K562 (cell line): Measurements from ENCODE around the gene RBM22. TPM values are rescaled to one million over a fixed set of nuclear protein-coding genes. Genes with fewer than 3 reads are reported as not detected.
A peak's percentile ranks its signal among the peaks of the same experiment; 100 is the strongest.

Experiments used
- CHD4 ChIP-seq: fragments of 200-600 bp; sonication (generic); IDR thresholded peaks from 3 replicates; pipeline ENCODE4 v1.6.1; 2012; ENCODE audit warnings: low read depth, mild to moderate bottlenecking, mixed read lengths, low read length, inconsistent platforms; ENCODE audit not compliant: insufficient read depth, insufficient replicate concordance, poor library complexity, severe bottlenecking
- CREBBP ChIP-seq: IDR thresholded peaks from one replicate; pipeline ENCODE4 v1.6.1; 2012; ENCODE audit warnings: low read depth, mild to moderate bottlenecking, control low read depth, inconsistent platforms, low read length
- KDM1A ChIP-seq, 2 experiments: fragments of 450-650 bp; IDR thresholded peaks; 2 replicates each; pipeline ENCODE4 v1.6.1; 2016; ENCODE audit warnings: mild to moderate bottlenecking in 2 of 2
- MAFG ChIP-seq: fragments of 450-650 bp; conservative IDR thresholded peaks from 2 replicates; pipeline ENCODE4 v1.6.1; 2016; ENCODE audit warnings: missing genetic modification characterization, missing compliant biosample characterization
- MBD2 ChIP-seq: sonication (generic); IDR thresholded peaks from 2 replicates; pipeline ENCODE4 v1.6.1; 2016; ENCODE audit warnings: low read depth, borderline replicate concordance
- PATZ1 ChIP-seq: fragments of 250-450 bp; sonication (Bioruptor Pico); IDR thresholded peaks from 2 replicates; pipeline ENCODE4 v1.5.0; 2020; ENCODE audit warnings: mild to moderate bottlenecking, borderline replicate concordance
- PHF8 ChIP-seq: fragments of 200-600 bp; sonication (generic); IDR thresholded peaks from 2 replicates; pipeline ENCODE4 v1.6.1; 2012; ENCODE audit warnings: mixed run types, mild to moderate bottlenecking, inconsistent platforms, low read length, moderate library complexity, borderline replicate concordance
- PYGO2 ChIP-seq: fragments of 450-650 bp; IDR thresholded peaks from 2 replicates; pipeline ENCODE4 v1.6.1; 2016; ENCODE audit warnings: mild to moderate bottlenecking, missing genetic modification characterization, moderate library complexity, missing compliant biosample characterization
- RFX1 ChIP-seq: fragments of 450-650 bp; IDR thresholded peaks from 2 replicates; pipeline ENCODE4 v1.6.1; 2016; ENCODE audit warnings: mild to moderate bottlenecking, moderate library complexity
- SMC3 ChIP-seq: conservative IDR thresholded peaks from 2 replicates; pipeline ENCODE4 v1.6.1; 2011; ENCODE audit warnings: low read depth, low read length, improper control_type of control experiment; ENCODE audit not compliant: insufficient read depth
- SUPT5H ChIP-seq: fragments of 450-650 bp; IDR thresholded peaks from 2 replicates; pipeline ENCODE4 v1.6.1; 2016
- XRCC5 ChIP-seq: fragments of 200-400 bp; formaldehyde crosslinking; IDR thresholded peaks from 2 replicates; pipeline ENCODE4 v1.6.1; 2017; ENCODE audit warnings: low read depth, mild to moderate bottlenecking, low read length
- ZBTB43 ChIP-seq: sonication (generic); formaldehyde crosslinking; IDR thresholded peaks from 2 replicates; pipeline ENCODE4 v1.8.0; 2023; ENCODE audit warnings: mild to moderate bottlenecking, missing genetic modification reagents
- ZBTB7A ChIP-seq: IDR thresholded peaks from 2 replicates; pipeline ENCODE4 v1.6.1; 2011; ENCODE audit warnings: low read depth, mild to moderate bottlenecking, low read length, moderate library complexity, borderline replicate concordance; ENCODE audit not compliant: control insufficient read depth
- ZNF134 ChIP-seq: fragments of 250-450 bp; sonication (Bioruptor Pico); conservative IDR thresholded peaks from 2 replicates; pipeline ENCODE4 v1.4.0; 2020
- ZNF785 ChIP-seq: fragments of 250-450 bp; sonication (Bioruptor Pico); IDR thresholded peaks from 2 replicates; pipeline ENCODE4 v1.4.0; 2020; ENCODE audit warnings: mild to moderate bottlenecking
- polyA plus RNA-seq, 8 experiments: library from polyadenylated mRNA; depleted of rRNA in 4 of 8; stranded (reverse) in 5 of 8; unstranded in 3 of 8; fragments of >200 nt; fragmentation: Nextera tagmentation in 2 of 8; fragmentation: Illumina TruSeq in 1 of 8; extraction: Ambion mirVana in 2 of 8; extraction: Trizol in 1 of 8; gene quantifications; 2 replicates each; pipeline versions ENCODE4 v1.2.1 to v1.2.3, GENCODE V29; 2011 to 2014; ENCODE audit warnings: inconsistent platforms in 1 of 8, missing spikeins in 1 of 8
- total RNA-seq, 7 experiments: library from RNA; depleted of rRNA in 6 of 7; stranded (reverse); fragments of >200 nt in 6 of 7; fragmentation: Illumina TruSeq in 2 of 7; extraction: Trizol in 2 of 7; gene quantifications; 2 replicates each; pipeline versions ENCODE4 v1.2.1 to v1.2.3, GENCODE V29; 2011 to 2021; ENCODE audit warnings: low replicate concordance in 1 of 7
- TF ChIP-seq, protein P1 (sequence below), 2 experiments: IDR thresholded peaks in 1 of 2; conservative IDR thresholded peaks in 1 of 2; 2 replicates each; pipeline ENCODE4 v1.6.1; 2016; ENCODE audit warnings: low read depth in 2 of 2, mild to moderate bottlenecking in 1 of 2, missing compliant biosample characterization in 1 of 2, missing genetic modification characterization in 1 of 2, moderate library complexity in 1 of 2
- TF ChIP-seq, protein P2 (sequence below): IDR thresholded peaks from 3 replicates; pipeline ENCODE4 v1.6.1; 2011; ENCODE audit warnings: borderline replicate concordance, mild to moderate bottlenecking, moderate library complexity; ENCODE audit not compliant: insufficient read length; ENCODE audit errors: extremely low read depth

RBM22 gene
- total and polyA plus RNA-seq, 9 of the 15 experiments (the other 6 are each of a cell fraction or from before 2014, with no cell fraction given): 31.3 to 82.2 (median 44.8) TPM

DNA sequence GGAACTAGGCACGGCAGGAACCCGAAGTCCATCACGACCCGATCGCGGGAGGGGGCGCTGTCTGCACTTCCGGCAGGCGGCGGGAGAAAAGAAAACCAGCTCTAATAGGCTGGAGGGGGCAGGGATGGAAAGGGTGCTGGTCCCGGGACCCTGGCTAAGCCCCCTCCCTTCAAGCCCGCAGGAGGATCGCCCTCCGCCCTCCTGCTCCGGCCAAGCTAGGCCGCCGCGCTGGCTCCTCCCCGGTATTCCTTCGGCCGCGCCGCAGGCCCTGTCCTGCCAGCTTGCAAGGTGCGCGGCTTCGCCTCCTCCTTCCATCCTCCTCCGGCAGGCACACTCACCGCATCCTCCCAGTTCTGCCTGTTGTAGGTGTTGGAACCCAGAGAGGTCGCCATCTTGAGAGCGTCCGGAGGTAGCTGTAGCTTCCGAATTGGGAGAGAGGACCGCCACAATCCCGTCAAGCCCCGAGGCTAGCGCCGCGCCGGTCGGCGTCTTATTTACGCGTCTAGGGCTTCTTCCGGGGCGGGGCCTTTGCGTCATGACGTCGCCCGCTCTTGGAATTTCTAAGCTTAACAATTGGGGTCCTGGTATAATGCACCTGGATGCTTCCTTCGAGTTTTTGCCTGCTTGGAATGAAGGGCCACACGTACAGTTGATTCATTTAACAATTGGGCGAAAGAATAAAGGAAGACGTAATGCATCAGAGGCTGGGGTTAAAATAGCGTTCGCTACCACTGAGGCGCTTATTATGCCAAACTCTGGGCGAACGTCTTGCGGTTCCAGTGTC lies at the start of gene RBM22 (continued):
- TF ChIP-seq SUPT5H (peak; percentile 88), MBD2 (peak; percentile 62), ZBTB7A (peak; percentile 79; the same call in 1 of the 2 replicates), PHF8 (peak; percentile 99), ZNF134 (CRISPR knock-in tag) (no peak), RFX1 (no peak), ZNF785 (CRISPR knock-in tag) (no peak), PATZ1 (CRISPR knock-in tag) (no peak), XRCC5 (no peak), SMC3 (0 out of 2 replicates have a peak, but pooled peaks have one; percentile 19), MAFG (tag) (no peak), ZBTB43 (CRISPR knock-in tag) (no peak), CHD4 (no peak), CREBBP (no peak), KDM1A (IDR thresholded peaks at IDR 0.05) (no peak), PYGO2 (tag) (no peak)
- TF ChIP-seq, protein P1, sequence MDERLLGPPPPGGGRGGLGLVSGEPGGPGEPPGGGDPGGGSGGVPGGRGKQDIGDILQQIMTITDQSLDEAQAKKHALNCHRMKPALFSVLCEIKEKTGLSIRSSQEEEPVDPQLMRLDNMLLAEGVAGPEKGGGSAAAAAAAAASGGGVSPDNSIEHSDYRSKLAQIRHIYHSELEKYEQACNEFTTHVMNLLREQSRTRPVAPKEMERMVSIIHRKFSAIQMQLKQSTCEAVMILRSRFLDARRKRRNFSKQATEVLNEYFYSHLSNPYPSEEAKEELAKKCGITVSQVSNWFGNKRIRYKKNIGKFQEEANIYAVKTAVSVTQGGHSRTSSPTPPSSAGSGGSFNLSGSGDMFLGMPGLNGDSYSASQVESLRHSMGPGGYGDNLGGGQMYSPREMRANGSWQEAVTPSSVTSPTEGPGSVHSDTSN (CRISPR knock-in tag; IDR thresholded peaks at IDR 0.05; ENCODE audit: low read depth): no peak
- TF ChIP-seq, protein P1 (tag; conservative IDR thresholded peaks at IDR 0.05; ENCODE audit: low read depth): no peak
- TF ChIP-seq, protein P2, sequence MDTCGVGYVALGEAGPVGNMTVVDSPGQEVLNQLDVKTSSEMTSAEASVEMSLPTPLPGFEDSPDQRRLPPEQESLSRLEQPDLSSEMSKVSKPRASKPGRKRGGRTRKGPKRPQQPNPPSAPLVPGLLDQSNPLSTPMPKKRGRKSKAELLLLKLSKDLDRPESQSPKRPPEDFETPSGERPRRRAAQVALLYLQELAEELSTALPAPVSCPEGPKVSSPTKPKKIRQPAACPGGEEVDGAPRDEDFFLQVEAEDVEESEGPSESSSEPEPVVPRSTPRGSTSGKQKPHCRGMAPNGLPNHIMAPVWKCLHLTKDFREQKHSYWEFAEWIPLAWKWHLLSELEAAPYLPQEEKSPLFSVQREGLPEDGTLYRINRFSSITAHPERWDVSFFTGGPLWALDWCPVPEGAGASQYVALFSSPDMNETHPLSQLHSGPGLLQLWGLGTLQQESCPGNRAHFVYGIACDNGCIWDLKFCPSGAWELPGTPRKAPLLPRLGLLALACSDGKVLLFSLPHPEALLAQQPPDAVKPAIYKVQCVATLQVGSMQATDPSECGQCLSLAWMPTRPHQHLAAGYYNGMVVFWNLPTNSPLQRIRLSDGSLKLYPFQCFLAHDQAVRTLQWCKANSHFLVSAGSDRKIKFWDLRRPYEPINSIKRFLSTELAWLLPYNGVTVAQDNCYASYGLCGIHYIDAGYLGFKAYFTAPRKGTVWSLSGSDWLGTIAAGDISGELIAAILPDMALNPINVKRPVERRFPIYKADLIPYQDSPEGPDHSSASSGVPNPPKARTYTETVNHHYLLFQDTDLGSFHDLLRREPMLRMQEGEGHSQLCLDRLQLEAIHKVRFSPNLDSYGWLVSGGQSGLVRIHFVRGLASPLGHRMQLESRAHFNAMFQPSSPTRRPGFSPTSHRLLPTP: no peak
